SK-N-MC (cell line): ENCODE measurements around the gene MC1R.
"Not testable (repeated sequence)": the region's sequence is repeated elsewhere in the genome, so short reads cannot be mapped to it uniquely, and the experiment has no call there.

Source experiments
- DNase-seq: peaks from one replicate; pipeline ENCODE4 v3.0.0-alpha.2; 2011; ENCODE audit warnings: low read depth, low spot score
- H3K27ac ChIP-seq: fragments of 200-600 bp; sonication (generic); 2 replicates; pipeline ENCODE4 v1.5.1; 2016; ENCODE audit warnings: mixed run types
- H3K36me3 ChIP-seq: fragments of 200-600 bp; sonication (generic); 2 replicates; pipeline ENCODE4 v1.6.1; 2017; ENCODE audit warnings: antibody characterized with exemption, low read length, mixed read lengths; ENCODE audit not compliant: insufficient read depth
- H3K4me3 ChIP-seq: fragments of 200-600 bp; sonication (generic); 2 replicates; pipeline ENCODE4 v1.5.1; 2016
- H3K9ac ChIP-seq: fragments of 200-600 bp; sonication (generic); 2 replicates; pipeline ENCODE4 v1.8.0; 2017; ENCODE audit warnings: mixed run types, mixed read lengths; ENCODE audit not compliant: insufficient read length
- H3K9me3 ChIP-seq: fragments of 200-600 bp; sonication (generic); 2 replicates; pipeline ENCODE4 v1.6.1; 2017; ENCODE audit warnings: low read depth, mild to moderate bottlenecking, antibody characterized with exemption, low read length, moderate library complexity, mixed read lengths
- EZH2 ChIP-seq: fragments of 200-600 bp; sonication (generic); IDR thresholded peaks from one replicate; pipeline ENCODE4 v1.6.1; 2017; ENCODE audit warnings: antibody characterized with exemption
- FOXP2 ChIP-seq: optimal IDR thresholded peaks from 2 replicates; pipeline ENCODE3; 2011; ENCODE audit warnings: mild to moderate bottlenecking, moderate library complexity; ENCODE audit not compliant: insufficient read depth; ENCODE audit errors: extremely low read length, control extremely low read depth
- POLR2AphosphoS5 ChIP-seq: IDR thresholded peaks from 2 replicates; pipeline ENCODE4 v1.6.1; 2012; ENCODE audit warnings: mild to moderate bottlenecking, low read depth, low read length, borderline replicate concordance

Gene MC1R

GRCh38 chr16:89923640-89924296, 5.1 kb downstream of the MC1R start:
- H3K27ac ChIP-seq = no peak overlapping the region

GRCh38 chr16:89924297-89924924, 5.7 kb downstream of the MC1R start:
- Histone ChIP-seq H3K36me3 (no peaks in the 10 kb centered on the region), H3K27ac (no peak overlapping the region), H3K9me3 (no peaks in the 10 kb centered on the region), H3K9ac (no peak overlapping the region), H3K4me3 (peak overlapping the region; percentile 85)
- no peak for TF ChIP-seq POLR2AphosphoS5
- no peak for TF ChIP-seq FOXP2
- no peak for TF ChIP-seq EZH2
- DNase-seq = no peak

More at GRCh38 chr16:89923640-89924296, 5.1 kb downstream of the MC1R start:
- Histone ChIP-seq H3K4me3 (peak overlapping the region; percentile 85), H3K9ac (no peak overlapping the region), H3K9me3 (no peaks in the 10 kb centered on the region), H3K36me3 (no peaks in the 10 kb centered on the region)
- TF ChIP-seq POLR2AphosphoS5 (no peak), EZH2 (no peak), FOXP2 (no peak)
- no peak for DNase-seq

- Histone ChIP-seq H3K9ac (no peak overlapping the region), H3K36me3 (no peaks in the 10 kb centered on the region), H3K4me3 (no peak overlapping the region), H3K27ac (no peak overlapping the region), H3K9me3 (no peaks in the 10 kb centered on the region)
- TF ChIP-seq POLR2AphosphoS5 (no peak), FOXP2 (no peak), EZH2 (no peak)
- DNase-seq = no peak
Measured at GRCh38 chr16:89924925-89925307, 6.3 kb downstream of the MC1R start.

GRCh38 chr16:89925596-89926079, 7.0 kb downstream of the MC1R start:
- no peak for DNase-seq
- no peaks in the 10 kb centered on the region for H3K9me3 ChIP-seq

GRCh38 chr16:89931305-89931896, 12.7 kb downstream of the MC1R start:
- Histone ChIP-seq H3K36me3 (no peaks in the 10 kb centered on the region; the same call in 1 of the 2 replicates), H3K27ac (no peak overlapping the region), H3K9me3 (no peaks in the 10 kb centered on the region), H3K4me3 (no peak overlapping the region), H3K9ac (no peak overlapping the region)
- TF ChIP-seq EZH2 = no peak
- TF ChIP-seq FOXP2 = no peak
- TF ChIP-seq POLR2AphosphoS5 = no peak
- DNase-seq = no peak

More at GRCh38 chr16:89925596-89926079, 7.0 kb downstream of the MC1R start:
- no peak for TF ChIP-seq EZH2
- Histone ChIP-seq H3K36me3 (no peaks in the 10 kb centered on the region), H3K27ac (no peak overlapping the region), H3K9ac (no peak overlapping the region), H3K4me3 (peak overlapping the region; percentile 70)

- DNase-seq = no peak
- no peaks in the 10 kb centered on the region; the same call in 1 of the 2 replicates for H3K36me3 ChIP-seq
- no peak overlapping the region for H3K4me3 ChIP-seq
Measured at GRCh38 chr16:89931964-89932363, 13.3 kb downstream of the MC1R start.

GRCh38 chr16:89934019-89934418, 15.4 kb downstream of the MC1R start:
- not testable (repeated sequence) for DNase-seq, H3K27ac ChIP-seq, H3K36me3 ChIP-seq, H3K9me3 ChIP-seq, H3K9ac ChIP-seq, H3K4me3 ChIP-seq

More at GRCh38 chr16:89931964-89932363, 13.3 kb downstream of the MC1R start:
- Histone ChIP-seq H3K27ac (no peak overlapping the region), H3K9me3 (no peaks in the 10 kb centered on the region), H3K9ac (no peak overlapping the region)
- TF ChIP-seq EZH2 = no peak
- TF ChIP-seq FOXP2 = no peak
- no peak for TF ChIP-seq POLR2AphosphoS5

- TF ChIP-seq POLR2AphosphoS5 = no peak
- no peak for TF ChIP-seq FOXP2
- no peak for TF ChIP-seq EZH2
Measured at GRCh38 chr16:89934611-89935553, 16.2 kb downstream of the MC1R start.

GRCh38 chr16:89935620-89936019, 17.0 kb downstream of the MC1R start:
- not testable (repeated sequence) for H3K36me3 ChIP-seq, H3K9me3 ChIP-seq, H3K9ac ChIP-seq, H3K4me3 ChIP-seq, H3K27ac ChIP-seq, DNase-seq

More at GRCh38 chr16:89934611-89935553, 16.2 kb downstream of the MC1R start:
- DNase-seq = no peak
- no peak overlapping the region for H3K9ac ChIP-seq
- no peak overlapping the region for H3K27ac ChIP-seq
- H3K36me3 ChIP-seq = no peaks in the 10 kb centered on the region; the same call in 1 of the 2 replicates
- H3K4me3 ChIP-seq = no peak overlapping the region
- no peaks in the 10 kb centered on the region for H3K9me3 ChIP-seq
